Measurements from ENCODE around the gene CEACAM19.
"Not testable (repeated sequence)": the region's sequence is repeated elsewhere in the genome, so short reads cannot be mapped to it uniquely, and the experiment has no call there.

Gene CEACAM19

GRCh38 chr19:44671400-44671799, at the start of gene CEACAM19:
Gene CEACAM19 (plus strand): TSS chr19:44671482. CDS start chr19:44671932, 450 bp downstream.
- DNase-seq (ENCODE audit: low read depth), result no peak

DNA sequence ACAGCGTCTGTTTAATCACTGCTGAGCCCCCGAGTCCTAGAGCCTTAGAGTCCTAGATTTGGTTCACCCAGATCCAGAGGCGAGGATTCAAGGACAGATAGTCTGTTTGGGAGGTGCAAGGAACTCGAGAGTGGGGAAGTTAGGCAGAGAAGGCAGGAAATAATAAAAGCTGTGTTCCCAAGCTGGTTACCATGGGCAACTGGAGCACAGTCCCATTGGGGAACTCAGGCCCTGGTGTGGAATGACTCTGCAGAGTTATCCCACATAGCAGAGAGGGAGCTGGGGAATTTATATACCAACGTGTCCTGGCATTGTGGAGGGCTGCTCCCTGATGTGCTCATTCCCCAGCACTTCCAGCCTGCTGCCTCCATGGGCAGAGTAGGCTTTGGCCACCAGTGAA, 48.2 kb upstream of the CEACAM19 start:
- DNase-seq (ENCODE audit: low read depth), result peak; percentile 69

DNA sequence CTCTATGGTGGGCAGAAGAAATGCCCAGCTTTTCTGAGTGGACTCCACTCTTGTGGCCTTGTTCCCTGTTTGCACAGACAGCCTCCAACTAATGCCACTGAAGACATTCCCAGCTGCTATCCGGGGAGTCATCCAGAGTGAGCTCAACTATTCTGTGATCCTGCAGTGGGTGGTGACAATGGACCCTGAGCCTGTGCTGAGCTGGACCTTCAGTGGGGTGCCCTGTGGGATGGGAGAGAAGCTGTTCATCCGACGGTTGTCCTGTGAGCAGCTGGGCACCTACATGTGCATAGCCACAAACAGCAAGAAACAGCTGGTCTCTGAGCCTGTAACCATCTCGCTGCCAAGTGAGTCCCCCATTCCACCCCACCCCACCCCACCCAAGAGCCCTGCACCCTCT, 47.7 kb upstream of the CEACAM19 start:
- DNase-seq (ENCODE audit: low read depth), result no peak

GRCh38 chr19:44624840-44625354, 46.4 kb upstream of the CEACAM19 start:
- DNase-seq (ENCODE audit: low read depth), result no peak

DNA sequence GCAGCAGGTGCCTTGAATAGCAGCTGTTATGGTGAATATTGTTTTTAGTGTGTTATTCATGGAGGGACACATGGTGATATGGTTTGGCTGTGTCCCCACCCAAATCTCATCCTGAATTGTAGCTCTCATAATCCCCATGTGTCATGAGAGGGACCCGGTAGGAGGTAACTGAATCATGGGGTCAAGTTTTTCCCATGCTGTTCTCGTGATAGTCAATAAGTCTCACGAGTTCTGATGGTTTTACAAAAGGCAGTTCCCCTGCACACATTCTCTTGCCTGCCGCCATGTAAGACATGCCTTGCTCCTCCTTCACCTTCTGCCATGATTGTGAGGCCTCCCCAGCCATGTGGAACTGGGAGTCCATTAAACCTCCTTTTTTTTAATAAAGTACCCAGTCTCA, 45.6 kb upstream of the CEACAM19 start:
- DNase-seq (ENCODE audit: low read depth), result not testable (repeated sequence)

DNA sequence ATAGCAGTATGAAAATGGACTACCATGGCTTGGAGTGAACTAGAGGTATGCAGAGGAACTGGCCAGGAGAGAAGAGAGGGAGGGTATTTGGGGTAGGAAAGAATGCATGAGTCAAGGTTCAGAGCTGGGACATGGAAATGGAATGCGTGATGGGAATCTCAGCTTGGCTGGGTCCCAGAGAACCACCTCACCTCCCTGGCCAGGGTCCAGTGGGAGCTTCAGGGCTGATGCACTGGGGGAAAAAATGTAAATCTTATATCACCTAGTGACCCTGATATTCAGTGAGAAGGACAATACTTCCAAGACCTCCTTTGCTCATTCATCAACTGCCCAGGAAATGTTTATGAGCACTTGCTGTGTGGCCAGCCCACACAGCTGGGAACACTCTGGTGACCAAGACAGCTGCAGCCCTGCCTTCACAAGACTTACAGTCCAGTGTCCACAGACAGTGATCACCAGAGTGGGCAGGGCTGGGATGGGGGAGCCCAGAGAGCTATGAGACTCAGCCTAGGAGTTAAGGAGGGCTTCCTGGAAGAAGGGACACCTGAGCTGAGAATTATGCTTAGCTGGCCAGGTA, 45.1 kb upstream of the CEACAM19 start:
- DNase-seq (ENCODE audit: low read depth), result peak; percentile 80

GRCh38 chr19:44627631-44628030, 43.7 kb upstream of the CEACAM19 start:
- DNase-seq (ENCODE audit: low read depth), result no peak

DNA sequence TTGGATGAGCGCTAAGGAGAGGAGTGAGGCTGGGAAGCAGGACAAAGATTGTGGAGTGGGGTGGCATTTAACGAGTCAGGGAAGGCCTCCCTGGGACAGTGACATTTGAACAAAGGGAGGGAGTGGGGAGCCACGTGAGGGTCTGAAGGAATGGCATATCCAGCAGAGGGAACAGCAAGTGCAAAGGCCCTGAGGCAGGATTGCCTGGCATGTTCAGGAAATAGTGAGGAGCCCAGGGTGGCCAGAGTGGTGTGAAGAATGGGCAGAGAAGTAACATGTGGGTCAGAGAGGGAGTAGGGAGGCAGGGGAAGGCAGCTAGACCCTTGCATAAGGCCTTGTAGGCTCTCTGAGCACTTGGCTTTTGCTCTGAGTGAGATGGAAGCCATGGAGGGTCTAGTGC, 42.5 kb upstream of the CEACAM19 start:
- DNase-seq (ENCODE audit: low read depth), result no peak

DNA sequence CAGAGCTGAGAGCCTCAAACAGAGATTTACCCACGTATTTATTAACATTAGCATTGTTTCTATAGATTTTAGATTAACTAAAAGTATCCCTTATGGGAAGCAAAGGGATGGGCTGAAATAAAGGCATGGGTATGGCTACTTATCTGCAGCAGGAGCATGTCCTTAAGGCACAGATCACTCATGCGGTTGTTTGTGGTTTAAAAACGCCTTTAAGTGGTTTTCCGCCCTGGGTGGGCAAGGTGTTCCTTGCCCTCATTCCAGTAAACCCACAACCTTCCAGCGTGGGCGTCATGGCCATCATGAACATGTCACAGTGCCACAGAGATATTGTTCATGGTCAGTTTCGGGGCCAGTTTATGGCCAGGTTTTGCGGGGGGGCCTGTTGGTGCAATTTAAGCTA, 39.7 kb upstream of the CEACAM19 start:
- DNase-seq (ENCODE audit: low read depth), result not testable (repeated sequence)

- DNase-seq (ENCODE audit: low read depth), result not testable (repeated sequence)
Measured at GRCh38 chr19:44634058-44634457, 37.2 kb upstream of the CEACAM19 start.

DNA sequence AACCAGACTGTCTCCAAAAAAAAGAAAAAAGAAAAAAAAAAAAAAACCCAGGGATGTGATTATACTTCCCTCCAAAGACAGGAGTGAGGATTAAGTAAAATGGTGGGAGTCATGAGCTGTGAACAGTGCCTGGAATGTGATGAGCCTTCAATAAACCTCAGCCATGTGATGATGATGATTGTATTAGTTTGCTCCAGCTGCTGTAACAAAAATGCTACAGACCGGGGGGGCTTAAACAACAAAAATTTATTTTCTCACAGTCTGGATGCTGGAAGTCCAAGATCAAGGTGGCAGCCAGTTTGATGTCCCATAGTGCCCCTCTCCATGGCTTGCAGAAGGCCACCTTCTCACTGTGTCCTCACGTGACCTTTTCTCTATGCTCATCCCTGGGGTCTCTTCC, 36.5 kb upstream of the CEACAM19 start:
- no peak for DNase-seq (ENCODE audit: low read depth)

GRCh38 chr19:44635581-44636438, 35.5 kb upstream of the CEACAM19 start:
- DNase-seq (ENCODE audit: low read depth), result peak; percentile 59

DNA sequence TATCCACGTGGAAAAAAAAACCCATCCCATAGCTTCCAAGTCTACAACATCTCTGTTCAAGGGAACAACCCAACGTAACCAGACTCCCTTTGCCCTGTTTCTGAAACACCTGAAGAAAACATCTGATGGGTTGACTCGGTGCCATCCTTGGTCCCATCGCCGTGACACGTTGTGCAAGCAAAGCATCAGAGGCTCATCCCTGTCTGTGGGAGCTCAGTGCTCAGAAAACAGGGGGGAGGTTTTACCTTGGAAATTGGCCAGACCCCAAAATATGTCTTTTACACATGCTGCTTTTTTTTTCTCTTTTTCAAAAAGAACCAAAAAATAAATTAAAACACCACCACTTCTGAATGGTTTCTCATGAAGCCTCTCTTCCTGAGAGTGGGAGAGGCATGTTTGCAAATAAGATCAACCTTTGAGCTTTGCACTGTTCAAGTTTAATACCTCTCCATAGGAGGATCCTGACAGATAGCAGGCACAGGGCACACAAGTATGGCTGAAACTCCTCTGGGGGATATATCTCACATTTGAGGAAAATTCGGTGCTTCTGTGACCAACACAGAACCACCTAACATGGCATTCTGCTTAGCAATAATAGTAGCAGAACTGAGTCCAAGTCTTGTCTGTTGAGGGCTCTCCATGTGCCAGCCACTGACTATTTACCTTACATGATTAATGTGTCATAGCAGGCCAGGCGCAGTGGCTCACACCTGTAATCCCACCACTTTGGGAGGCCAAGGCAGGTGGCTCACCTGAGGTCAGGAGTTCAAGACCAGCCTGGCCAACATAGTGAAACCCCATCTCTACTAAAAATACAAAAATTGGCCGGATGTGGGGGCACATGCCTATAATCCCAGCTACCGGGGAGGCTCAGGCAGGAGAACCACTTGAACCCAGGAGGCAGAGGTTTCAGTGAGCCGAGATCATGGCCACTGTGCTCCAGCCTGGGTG, 34.6 kb upstream of the CEACAM19 start:
- no peak for DNase-seq (ENCODE audit: low read depth)

- DNase-seq (ENCODE audit: low read depth), result no peak
Measured at GRCh38 chr19:44637390-44637764, 33.9 kb upstream of the CEACAM19 start.

DNA sequence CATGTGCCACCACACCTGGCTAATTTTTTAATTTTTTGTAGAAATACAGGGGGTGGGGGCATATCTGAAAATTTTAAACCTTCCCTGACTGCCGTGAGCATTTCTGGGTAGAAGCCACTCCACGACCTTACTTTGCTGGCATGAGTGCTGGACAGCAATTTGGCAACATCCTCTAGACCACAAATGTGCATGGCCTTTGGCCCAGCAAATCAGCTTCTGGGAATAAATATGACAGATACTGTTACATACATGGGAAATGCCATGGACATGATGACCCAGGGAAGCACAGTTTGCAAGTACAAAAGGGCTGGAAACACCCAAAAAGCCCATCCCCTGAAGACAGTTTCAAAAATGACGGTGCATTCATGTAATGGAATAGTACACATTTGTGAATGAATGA, 30.8 kb upstream of the CEACAM19 start:
- DNase-seq (ENCODE audit: low read depth), result peak; percentile 85

- DNase-seq (ENCODE audit: low read depth), result no peak
Measured at GRCh38 chr19:44641501-44642265, 29.6 kb upstream of the CEACAM19 start.

- no peak for DNase-seq (ENCODE audit: low read depth)
Measured at GRCh38 chr19:44642377-44642776, 28.9 kb upstream of the CEACAM19 start.

DNA sequence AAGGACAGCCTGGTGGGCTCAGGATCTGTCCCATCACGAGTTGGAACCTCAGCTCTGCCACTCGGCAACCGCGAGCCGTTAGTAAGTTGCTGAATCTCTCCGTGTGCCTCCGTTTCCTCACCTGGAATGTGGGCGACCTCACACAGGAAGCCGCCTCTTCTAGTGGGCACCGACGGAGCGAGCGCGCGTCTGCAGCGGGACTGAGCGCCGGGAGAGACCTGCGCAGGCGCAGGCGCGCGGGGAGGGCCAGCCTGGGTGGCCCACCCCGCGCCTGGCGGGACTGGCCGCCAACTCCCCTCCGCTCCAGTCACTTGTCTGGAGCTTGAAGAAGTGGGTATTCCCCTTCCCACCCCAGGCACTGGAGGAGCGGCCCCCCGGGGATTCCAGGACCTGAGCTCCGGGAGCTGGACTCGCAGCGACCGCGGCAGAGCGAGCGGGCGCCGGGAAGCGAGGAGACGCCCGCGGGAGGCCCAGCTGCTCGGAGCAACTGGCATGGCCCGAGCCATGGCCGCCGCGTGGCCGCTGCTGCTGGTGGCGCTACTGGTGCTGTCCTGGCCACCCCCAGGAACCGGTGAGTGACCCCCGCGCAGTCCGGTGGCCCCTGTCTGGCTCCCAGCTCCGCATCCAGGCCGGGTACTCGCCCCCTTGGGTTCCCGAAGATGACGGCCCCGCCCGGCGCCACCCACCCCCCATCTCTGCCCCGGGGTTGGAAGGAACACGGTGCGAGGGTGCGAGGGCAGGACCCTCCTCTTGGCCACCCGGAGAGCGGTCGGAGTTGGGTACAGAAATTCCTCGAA, 27.5 kb upstream of the CEACAM19 start, which contains the start of gene PVR:
Gene PVR, plus strand, starts transcription at position 306 of the 797 bp plus-strand sequence. Its CDS starts 187 bp downstream, at position 493.
- DNase-seq (ENCODE audit: low read depth), result peak; percentile 70

GRCh38 chr19:44644402-44645016, 26.8 kb upstream of the CEACAM19 start:
- DNase-seq (ENCODE audit: low read depth), result peak; percentile 36
